Spleen (tissue), 11 donors: Measurements from ENCODE around the gene MED12L. TPM values are rescaled to one million over a fixed set of nuclear protein-coding genes. Genes with fewer than 3 reads are reported as not detected.
"Not testable (repeated sequence)": the region's sequence is repeated elsewhere in the genome, so short reads cannot be mapped to it uniquely, and the experiment has no call there.

Source experiments
- DNase-seq: peaks from one replicate; pipeline ENCODE4 v3.0.0-alpha.2; 2020
- H3K27ac ChIP-seq, 8 donors: fragments of 200-600 bp; sonication (generic) in 7 of 8; 1 replicate in 4 of 8; 2 replicates in 4 of 8; pipeline versions ENCODE4 v1.5.0 to v1.8.0; 2016 to 2021; ENCODE audit warnings: inconsistent platforms in 4 of 8, mild to moderate bottlenecking in 4 of 8, moderate library complexity in 1 of 8
- H3K27me3 ChIP-seq, 7 donors: fragments of 200-600 bp; sonication (generic) in 6 of 7; replicated peaks in 1 of 7; 1 replicate in 4 of 7; 2 replicates in 3 of 7; pipeline versions ENCODE4 v1.5.0 to v1.8.0; 2016 to 2021; ENCODE audit warnings: inconsistent platforms in 3 of 7, mild to moderate bottlenecking in 1 of 7
- H3K36me3 ChIP-seq, 6 donors: fragments of 200-600 bp; sonication (generic) in 5 of 6; 1 replicate in 4 of 6; 2 replicates in 2 of 6; pipeline versions ENCODE4 v1.5.0 to v1.8.0; 2016 to 2021; ENCODE audit warnings: inconsistent platforms in 2 of 6
- H3K4me1 ChIP-seq, 6 donors: fragments of 200-600 bp; sonication (generic) in 5 of 6; 1 replicate in 3 of 6; 2 replicates in 3 of 6; pipeline versions ENCODE4 v1.5.0 to v1.8.0; 2016 to 2021; ENCODE audit warnings: inconsistent platforms in 3 of 6
- H3K4me3 ChIP-seq, 8 donors: fragments of 200-600 bp; sonication (generic) in 7 of 8; 1 replicate in 4 of 8; 2 replicates in 4 of 8; pipeline versions ENCODE4 v1.5.0 to v1.8.0; 2016 to 2021; ENCODE audit warnings: inconsistent platforms in 4 of 8, mild to moderate bottlenecking in 4 of 8, moderate library complexity in 2 of 8
- H3K9me3 ChIP-seq, 8 donors: fragments of 200-600 bp; sonication (generic) in 7 of 8; 1 replicate in 4 of 8; 2 replicates in 4 of 8; pipeline versions ENCODE4 v1.5.0 to v1.8.0; 2016 to 2021; ENCODE audit warnings: inconsistent platforms in 4 of 8
- CTCF ChIP-seq, 11 experiments: fragments of 200-600 bp in 7 of 11; fragments of 450-650 bp in 4 of 11; sonication (generic) in 4 of 11; IDR thresholded peaks in 8 of 11; conservative IDR thresholded peaks in 3 of 11; 1 replicate in 7 of 11; 2 replicates in 4 of 11; pipeline versions ENCODE4 v1.4.0 to v1.8.0; 2016 to 2021; ENCODE audit warnings: antibody characterized with exemption in 11 of 11, inconsistent platforms in 4 of 11, mild to moderate bottlenecking in 1 of 11
- POLR2A ChIP-seq, 3 donors: fragments of 450-650 bp; IDR thresholded peaks; one replicate each; pipeline ENCODE4 v1.5.1; 2017; ENCODE audit warnings: antibody characterized with exemption in 3 of 3, mild to moderate bottlenecking in 1 of 3
- POLR2AphosphoS5 ChIP-seq, 3 donors: sonication (generic); formaldehyde crosslinking; IDR thresholded peaks; one replicate each; pipeline ENCODE4 v1.5.1; 2017; ENCODE audit warnings: antibody characterized with exemption in 3 of 3
- WGBS, 5 donors: extraction: QIAGEN DNeasy Blood & Tissue Kit in 3 of 5; methylation state at CpG; one replicate each; pipeline versions ENCODE4 v1.1.5 to v1.1.7; 2013 to 2018; 5-methylcytosine and 5-hydroxymethylcytosine counted together
- intact Hi-C: fragments of 100-400 bp; cut with DNase I; formaldehyde crosslinking; loops from one replicate; pipeline ENCODE4 v1.15.0; 2023; ENCODE audit warnings: low total_unique reads
- polyA plus RNA-seq, 3 donors: library from polyadenylated mRNA; stranded (reverse); fragments of 200-250 nt; gene quantifications; one replicate each; pipeline ENCODE4 v1.2.1, GENCODE V29; 2013
- total RNA-seq, 7 donors: library from RNA; depleted of rRNA in 3 of 7; stranded (reverse); fragments of >200 nt in 3 of 7; fragmentation: NEBNext Ultra II Directional in 4 of 7; extraction: Animal tissue kit (Norgen Biotek cat#: 25700) in 4 of 7; gene quantifications; one replicate each; pipeline versions ENCODE4 v1.1.0 to v1.2.1, GENCODE V29; 2016 to 2021
- donor health status: healthy with polysubstance abuse.
- donor health status: DM: no; HTN: no; CAD: no; lungs with moderate emphysema.
- donor health status: DM: no; HTN: no; CAD: no.
- donor health status: Bipolar disorder and iron deficiency.
- donor health status: healthy.
- donor health status: DM: no; HTN: no; CAD: no.
- donor health status: DM: yes; HTN: yes; CAD: no.

MED12L gene
- total and polyA plus RNA-seq, 10 donors = 0.02 to 4.5 (median 1.5) TPM

DNA sequence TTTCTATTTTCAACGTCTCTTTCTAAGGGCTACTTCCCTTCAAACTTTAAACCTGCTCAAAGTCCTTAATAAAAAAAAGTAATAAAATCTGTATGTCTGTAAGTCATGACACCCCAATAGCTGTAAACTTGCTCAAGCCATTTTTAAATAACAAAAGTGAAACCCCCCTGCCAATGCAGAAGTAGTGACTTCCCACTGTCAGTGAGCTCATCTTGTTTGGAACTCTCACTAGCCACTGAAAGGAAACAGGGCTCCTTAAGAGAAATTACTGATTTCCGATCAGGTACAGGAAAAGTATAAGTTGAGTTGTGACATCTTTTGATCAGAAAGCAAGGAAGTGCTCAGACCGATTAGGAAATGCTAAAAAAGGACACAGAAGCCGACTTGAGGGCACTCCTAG lies 145.2 kb downstream of the MED12L start:
- H3K9me3 ChIP-seq = no peaks in the 10 kb centered on the region

DNA sequence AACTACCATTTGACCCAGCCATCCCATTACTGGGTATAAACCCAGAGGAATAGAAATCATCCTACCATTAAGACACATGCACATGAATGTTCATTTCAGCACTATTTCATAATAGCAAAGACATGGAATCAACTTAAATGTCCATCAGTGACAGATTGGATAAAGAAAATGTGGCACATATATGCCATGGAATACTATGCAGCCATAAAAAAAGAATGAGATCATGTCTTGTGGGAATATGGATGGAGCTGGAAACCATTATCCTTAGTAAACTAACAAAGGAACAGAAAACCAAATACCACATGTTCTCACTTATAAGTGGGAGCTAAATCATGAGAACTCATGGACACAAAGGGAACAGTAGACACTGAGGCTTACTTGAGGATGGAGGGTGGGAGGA lies 146.9 kb downstream of the MED12L start:
- H3K4me3 ChIP-seq, DNase-seq, intact Hi-C loops, H3K27me3 ChIP-seq, H3K27ac ChIP-seq, H3K9me3 ChIP-seq, H3K36me3 ChIP-seq: not testable (repeated sequence)
- peaks cover 7 to 45% (median 25%) of the 10 kb centered on the region in 6 donors for H3K4me1 ChIP-seq

More for the DNA sequence above, 145.2 kb downstream of the MED12L start:
- Histone ChIP-seq H3K27me3 (no peaks in the 10 kb centered on the region), H3K36me3 (no peaks in the 10 kb centered on the region), H3K27ac (peak overlapping the region; percentile 10 to 78 (median 58)), H3K4me1 (peaks cover 7 to 59% (median 28%) of the 10 kb centered on the region in 6 donors), H3K4me3 (peak overlapping the region in 3 of 8 donors; percentile 7 to 41 (median 8))
- intact Hi-C loops = no loop called here
- WGBS, 5 donors = 9 to 16% (median 14%) methylated on average over 4 of the region's 4 CpGs
- DNase-seq = no peak
- TF ChIP-seq CTCF (IDR thresholded peaks at IDR 0.05 in 8 of 11, conservative IDR thresholded peaks at IDR 0.05 in 3 of 11) (peak in 1 of 11 experiments; percentile 14), POLR2A (IDR thresholded peaks at IDR 0.05) (no peak), POLR2AphosphoS5 (IDR thresholded peaks at IDR 0.05) (no peak)

DNA sequence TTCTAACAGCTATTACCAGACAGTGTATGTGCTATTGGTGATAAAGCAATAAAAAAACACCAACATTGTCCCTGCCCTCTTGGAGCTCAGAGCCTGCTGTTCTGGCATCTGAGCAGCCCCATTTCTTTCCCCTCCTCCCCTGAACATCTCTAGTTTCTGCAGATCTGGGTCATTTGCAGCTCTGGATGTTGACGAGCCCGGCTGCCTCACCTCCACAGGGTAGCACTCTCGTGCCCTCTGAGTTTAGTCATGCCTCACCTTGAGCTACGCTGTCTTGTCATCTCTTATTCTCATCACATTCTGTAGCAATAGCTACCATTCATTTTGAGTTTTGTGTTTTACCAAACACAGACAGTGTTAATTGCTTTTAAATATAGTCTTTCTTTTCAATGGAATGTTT lies 147.5 kb downstream of the MED12L start:
- Histone ChIP-seq H3K4me3 (no peak overlapping the region), H3K27ac (no peak overlapping the region), H3K27me3 (no peaks in the 10 kb centered on the region), H3K4me1 (peaks cover 7 to 39% (median 19%) of the 10 kb centered on the region in 6 donors), H3K9me3 (no peaks in the 10 kb centered on the region), H3K36me3 (no peaks in the 10 kb centered on the region)
- TF ChIP-seq POLR2AphosphoS5 (IDR thresholded peaks at IDR 0.05) = no peak
- TF ChIP-seq POLR2A (IDR thresholded peaks at IDR 0.05) = no peak
- TF ChIP-seq CTCF (IDR thresholded peaks at IDR 0.05 in 8 of 11, conservative IDR thresholded peaks at IDR 0.05 in 3 of 11) = no peak
- intact Hi-C loops = no loop called here
- 90 to 93% (median 90%) methylated on average over 4 of the region's 4 CpGs for WGBS, 5 donors
- no peak for DNase-seq

DNA sequence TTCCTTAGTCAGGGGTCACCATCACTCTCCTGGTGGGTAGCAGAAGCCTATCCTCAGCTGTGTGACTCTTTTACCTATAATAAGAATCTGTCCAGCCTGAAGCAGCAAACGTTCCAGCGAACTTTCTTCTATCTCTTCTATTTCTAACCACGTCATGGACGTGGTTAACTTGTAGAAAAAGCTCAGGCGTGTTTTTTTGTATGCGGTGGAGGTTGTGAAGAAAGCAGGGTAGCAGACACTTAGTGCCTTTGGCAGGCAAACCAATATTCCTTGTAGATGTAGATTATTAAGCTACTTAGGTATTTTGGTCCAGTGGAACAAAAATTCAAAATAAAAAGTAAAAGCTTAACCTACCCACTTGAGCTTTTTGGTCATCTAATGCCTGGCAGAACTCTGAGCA lies 149.4 kb downstream of the MED12L start:
- intact Hi-C loops = no loop called here
- no peak for TF ChIP-seq CTCF (IDR thresholded peaks at IDR 0.05 in 8 of 11, conservative IDR thresholded peaks at IDR 0.05 in 3 of 11)
- no peak for TF ChIP-seq POLR2AphosphoS5 (IDR thresholded peaks at IDR 0.05)
- no peak for TF ChIP-seq POLR2A (IDR thresholded peaks at IDR 0.05)
- Histone ChIP-seq H3K9me3 (no peaks in the 10 kb centered on the region), H3K27ac (no peak overlapping the region), H3K4me1 (peaks cover 0 to 20% (median 13%) of the 10 kb centered on the region in 6 donors), H3K4me3 (no peak overlapping the region), H3K27me3 (no peaks in the 10 kb centered on the region), H3K36me3 (no peaks in the 10 kb centered on the region)
- no peak for DNase-seq
- 77 to 87% (median 80%) methylated on average over 6 of the region's 6 CpGs for WGBS, 5 donors

DNA sequence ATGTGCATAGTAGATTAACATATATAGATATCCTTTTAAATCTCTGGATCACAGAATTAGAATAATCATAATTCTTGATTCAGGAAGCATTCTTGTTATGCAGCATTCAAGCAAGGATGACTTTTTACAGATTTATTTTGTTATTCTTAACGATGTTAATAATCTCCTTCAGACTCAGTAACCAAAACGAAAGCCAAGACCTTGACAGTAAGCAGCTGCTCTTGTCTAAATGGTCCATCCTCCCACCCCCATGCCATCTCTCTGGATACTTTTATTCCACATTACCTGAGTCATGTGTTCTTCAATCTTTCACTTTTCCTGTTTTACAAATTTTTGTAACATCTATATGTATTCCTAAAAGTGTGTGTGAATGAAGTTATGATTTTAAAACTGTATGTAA lies 150.9 kb downstream of the MED12L start:
- Histone ChIP-seq H3K9me3 (no peaks in the 10 kb centered on the region), H3K27me3 (no peaks in the 10 kb centered on the region), H3K36me3 (no peaks in the 10 kb centered on the region), H3K27ac (no peak overlapping the region), H3K4me1 (peaks cover 0 to 6% (median under 1%) of the 10 kb centered on the region in 6 donors), H3K4me3 (no peak overlapping the region)
- 71 to 82% (median 74%) methylated on average over 2 of the region's 2 CpGs for WGBS, 5 donors
- TF ChIP-seq CTCF (IDR thresholded peaks at IDR 0.05 in 8 of 11, conservative IDR thresholded peaks at IDR 0.05 in 3 of 11) = no peak
- no peak for TF ChIP-seq POLR2AphosphoS5 (IDR thresholded peaks at IDR 0.05)
- TF ChIP-seq POLR2A (IDR thresholded peaks at IDR 0.05) = no peak
- intact Hi-C loops = no loop called here
- DNase-seq = no peak
